HG03175 (cell line): ENCODE results near the gene MAPKAPK2.
A peak's percentile ranks its signal among the peaks of the same experiment; 100 is the strongest.

ENCODE experiments used
- ATAC-seq: cut with Tn5 transposase; IDR thresholded peaks from one replicate; pipeline ENCODE4 v1.9.1; 2021; ENCODE audit warnings: mild to moderate bottlenecking, moderate library complexity; ENCODE audit not compliant: unreplicated experiment

MAPKAPK2 gene

DNA sequence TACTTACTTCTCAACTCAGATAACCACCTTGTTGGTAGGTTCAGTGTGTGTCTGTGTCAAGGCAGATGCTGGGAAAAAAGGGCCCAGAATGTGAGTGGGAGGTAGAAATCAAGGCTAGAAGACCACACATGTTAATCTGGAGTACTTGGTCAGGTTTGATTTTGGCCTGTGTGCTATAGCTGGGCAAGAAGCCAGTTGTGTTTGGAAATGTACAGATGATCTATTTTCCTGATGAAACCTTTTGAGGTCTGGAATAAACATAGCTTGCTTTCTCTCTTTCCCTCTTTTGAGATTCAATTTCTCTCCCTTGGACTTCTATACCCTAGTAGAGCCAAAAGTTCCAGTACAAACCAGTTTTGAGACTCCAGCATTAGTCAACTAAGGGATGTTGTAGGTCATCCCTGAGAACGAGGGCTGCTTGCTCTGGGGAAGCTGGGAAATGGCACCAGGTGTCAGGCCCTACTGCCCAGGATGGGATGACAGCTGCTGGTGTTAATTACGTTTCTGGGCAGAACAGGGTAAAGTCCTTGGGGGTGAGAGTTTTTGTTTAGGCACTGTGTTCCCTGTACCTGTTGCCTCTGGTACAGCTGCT lies 15.8 kb downstream of the MAPKAPK2 start:
- no peak for ATAC-seq

DNA sequence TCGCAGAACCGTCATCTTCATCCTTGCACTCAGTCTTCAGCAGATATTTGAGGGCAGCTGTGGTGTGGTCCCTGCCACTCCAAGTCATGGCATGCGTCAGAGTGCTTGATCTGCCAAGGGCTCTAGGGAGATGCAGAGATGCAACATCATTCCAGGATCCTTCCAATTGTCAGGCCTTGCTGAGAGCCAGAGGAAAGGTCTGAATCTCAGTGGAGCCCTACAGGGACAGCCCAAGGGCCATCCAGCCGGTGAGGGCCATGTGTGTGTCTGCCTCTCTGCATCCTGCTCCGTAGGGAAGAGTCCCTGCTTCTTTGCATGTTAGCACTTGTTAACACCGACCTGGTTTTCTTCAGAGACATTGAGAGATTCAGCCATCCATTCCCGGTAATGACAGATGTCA lies 17.6 kb downstream of the MAPKAPK2 start:
- ATAC-seq: no peak

DNA sequence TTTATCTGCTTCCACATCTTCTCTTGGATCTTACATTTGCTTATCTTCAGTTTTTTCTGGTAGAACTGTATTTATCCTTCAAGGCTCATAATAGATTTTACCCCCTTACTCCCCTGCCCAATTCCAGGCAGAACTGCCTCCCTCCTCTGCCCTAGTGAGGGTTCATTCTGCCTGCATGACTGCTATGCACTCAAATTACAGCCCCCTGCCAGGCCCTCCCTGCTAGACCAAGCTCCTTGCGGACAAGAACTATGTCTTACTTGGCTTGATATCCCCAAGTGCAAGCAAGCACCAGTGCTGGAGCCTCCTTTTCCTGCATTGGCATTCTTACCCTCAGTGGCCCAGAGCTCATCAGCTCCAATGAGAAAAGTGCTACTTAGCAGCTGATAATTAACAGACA lies 18.1 kb downstream of the MAPKAPK2 start:
- no peak for ATAC-seq

DNA sequence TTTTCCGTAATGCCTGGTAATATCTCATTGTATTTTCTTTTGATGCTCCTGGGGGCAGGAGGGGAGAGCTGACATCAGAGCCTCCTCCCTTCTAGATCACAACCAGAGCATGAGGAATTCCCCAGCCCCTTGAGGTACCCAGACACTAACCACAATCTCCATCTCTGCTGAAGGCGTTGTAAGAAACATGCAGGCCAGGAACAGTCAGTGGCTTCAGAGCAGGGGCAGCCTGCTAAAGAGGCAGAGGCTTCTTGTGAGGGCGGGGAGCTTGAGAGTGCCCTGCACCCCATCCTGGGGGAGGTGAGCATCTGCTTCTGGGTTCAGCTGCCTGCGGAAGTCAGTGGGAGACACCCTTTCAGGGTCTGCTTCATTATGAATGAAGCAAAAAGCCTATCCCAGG lies 19.0 kb downstream of the MAPKAPK2 start:
- ATAC-seq: no peak

DNA sequence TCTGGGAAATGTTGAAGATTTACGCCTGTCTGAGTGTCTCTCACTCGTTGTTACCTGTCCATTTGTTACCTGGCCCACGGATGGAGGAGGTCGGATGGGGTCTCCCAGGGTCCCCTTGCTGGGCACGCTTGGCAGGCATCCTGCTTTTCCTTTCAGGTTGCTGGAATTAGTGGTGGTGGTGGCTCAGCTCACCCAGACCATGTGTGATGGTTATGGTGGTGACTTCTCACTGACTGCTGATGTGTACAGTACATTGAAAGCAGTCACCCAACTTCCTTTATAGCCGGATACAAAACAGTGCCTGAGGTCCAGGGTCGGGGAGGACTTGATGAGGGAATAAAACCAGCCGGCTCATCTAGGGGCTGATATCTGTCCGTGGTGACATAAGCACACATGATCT lies 19.5 kb downstream of the MAPKAPK2 start:
- no peak for ATAC-seq

DNA sequence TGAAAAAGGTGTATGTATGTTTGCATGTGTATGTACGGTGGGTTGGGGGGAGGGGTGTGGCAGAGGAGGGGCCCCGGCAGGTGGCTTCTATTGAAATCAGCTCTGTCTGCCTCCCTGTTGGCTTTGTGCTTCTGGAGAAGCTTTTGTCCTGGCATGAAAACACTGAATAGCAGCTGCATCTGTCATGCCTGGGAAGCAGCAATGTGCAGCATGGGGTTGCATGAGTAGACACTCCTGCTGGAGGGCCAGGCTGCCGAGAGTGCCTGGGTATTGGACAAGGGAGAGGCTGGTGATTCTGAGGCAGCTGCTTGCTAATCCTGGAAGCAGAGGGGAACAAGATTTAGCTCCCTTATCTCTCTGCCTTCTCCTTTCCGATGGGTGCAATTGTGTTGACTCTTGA lies 20.5 kb downstream of the MAPKAPK2 start:
- no peak for ATAC-seq

DNA sequence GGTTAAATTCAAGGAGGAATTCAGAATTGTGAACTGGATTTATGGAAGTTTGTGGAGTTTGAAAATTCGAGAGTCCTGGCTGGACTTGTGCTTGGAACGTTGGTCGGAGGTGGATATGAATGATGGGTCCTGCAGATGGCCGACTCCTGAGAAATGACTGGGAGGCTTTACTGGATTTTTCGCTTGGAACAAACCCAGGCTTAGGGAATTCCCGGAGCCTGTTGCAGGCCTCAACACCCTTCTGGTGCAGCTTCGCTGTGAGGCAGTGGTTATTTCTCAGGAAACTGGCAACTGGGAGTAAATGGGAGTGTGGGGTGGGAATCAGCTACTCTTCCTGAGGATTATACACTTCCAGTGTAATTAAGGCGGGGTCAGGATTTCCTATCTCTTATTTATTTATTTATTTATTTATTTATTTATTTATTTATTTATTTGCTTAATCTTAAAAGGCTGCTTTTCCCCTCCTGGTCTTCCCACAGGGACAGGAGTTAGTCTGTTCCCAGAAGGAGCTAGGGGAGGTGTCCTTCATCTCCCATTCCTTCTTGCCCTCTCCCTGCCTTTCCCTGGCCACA lies 21.1 kb downstream of the MAPKAPK2 start:
- ATAC-seq: no peak

DNA sequence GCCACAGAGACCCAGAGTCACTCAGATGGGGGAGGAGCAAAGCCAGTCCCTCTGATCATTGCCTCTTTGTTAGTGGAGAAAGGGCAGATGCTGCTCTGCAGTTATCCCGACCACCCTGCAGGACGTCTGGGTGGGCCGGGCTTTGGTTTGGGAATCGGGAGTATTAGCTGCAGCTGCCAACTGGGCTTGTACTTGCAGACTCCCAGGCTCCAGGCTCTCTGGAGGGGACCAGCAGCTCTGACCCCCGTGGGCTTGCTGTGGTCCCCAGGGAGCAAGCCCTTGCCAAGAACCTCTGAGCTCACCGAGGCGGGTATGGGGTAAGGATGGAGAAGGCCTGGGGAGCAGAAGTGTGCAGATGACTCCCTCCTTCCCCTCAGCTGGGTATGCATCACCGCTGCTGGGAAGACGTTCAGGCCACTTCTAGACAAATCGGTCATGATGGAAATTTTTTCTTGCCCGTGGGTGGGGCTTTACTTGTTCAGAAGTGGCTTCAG lies 21.6 kb downstream of the MAPKAPK2 start:
- ATAC-seq: no peak

DNA sequence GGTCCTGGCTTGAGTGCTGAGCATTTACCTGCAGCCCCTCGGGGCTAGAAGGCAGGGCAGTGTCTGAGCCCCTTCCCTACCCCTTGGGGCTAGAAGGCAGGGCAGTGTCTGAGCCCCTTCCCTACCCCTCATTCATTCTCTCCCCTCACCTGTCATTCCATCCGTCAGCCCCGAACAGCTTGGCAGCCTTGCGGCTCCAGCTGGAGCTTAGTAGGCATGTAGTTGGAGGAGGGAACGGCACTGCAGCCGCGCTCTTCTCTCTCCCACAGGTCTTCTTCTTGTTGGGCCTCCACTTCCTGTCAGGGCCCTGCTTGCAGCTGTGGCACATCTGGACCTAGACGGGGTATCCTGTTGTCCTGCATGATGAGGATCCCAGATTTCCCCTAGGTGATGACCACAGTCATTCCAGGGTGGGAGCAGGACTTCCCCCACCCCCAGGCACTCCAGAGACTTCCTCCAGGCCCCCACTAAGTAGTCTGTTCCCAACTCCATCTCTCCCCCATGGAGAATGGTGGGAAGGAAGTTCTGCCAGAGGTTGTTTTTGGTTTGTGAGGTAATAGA lies 22.2 kb downstream of the MAPKAPK2 start:
- no peak for ATAC-seq

DNA sequence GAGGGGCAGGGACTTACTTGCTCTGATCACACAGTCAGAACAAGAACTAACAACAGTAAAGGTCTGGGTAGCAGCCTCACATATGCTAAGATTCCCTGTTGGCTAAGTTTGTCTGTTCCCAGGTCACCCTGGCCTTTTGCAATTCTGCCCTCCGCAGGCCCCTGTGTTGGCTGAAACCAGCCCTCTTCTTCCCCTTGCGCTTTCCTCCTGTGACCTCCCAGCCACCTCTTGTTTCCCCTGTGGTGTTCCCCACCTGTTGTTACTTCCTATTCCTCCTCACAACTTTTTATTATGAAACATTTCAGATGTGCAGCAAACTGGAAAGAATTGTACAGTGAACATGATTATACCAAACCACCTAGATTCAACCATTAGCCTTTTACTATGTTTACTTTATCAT lies 23.4 kb downstream of the MAPKAPK2 start:
- ATAC-seq: peak; percentile 60

DNA sequence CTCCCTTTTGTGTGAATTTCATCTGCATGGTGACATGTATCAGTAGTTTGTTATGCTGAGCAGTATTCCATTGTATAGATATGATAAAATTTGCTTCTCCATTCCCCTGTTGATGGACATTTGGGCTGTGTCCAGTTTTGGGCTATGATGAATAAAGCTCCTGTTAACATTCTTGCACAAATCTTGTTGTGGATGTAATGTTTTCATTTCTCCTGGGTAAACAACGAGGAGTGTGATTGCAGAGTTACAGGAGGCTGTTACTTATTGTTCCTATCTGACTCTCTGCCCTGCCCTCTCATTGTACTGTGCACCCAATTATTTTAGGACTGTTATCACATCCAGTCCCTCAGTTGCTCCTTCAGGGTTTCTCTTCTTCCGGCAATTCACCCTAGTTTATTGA lies 24.2 kb downstream of the MAPKAPK2 start:
- no peak for ATAC-seq

DNA sequence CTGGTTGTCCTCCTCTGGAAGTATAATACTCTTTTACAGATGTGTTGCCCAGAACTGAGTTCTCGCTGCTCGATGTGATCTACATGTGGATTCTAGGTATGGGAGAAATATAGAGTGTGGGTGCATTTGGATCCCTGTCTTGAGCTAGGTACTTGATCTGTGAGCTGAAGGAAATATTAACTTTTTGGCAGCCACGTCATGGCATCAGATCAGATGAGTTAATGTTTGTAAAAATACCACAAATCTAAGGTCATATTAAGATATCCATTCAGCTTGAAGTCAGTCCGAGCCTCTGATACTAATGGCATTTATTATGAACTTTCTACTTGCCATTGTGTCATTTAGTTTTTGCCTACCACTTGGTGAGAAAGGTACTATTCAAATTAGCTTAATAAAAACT lies 24.6 kb downstream of the MAPKAPK2 start:
- no peak for ATAC-seq

DNA sequence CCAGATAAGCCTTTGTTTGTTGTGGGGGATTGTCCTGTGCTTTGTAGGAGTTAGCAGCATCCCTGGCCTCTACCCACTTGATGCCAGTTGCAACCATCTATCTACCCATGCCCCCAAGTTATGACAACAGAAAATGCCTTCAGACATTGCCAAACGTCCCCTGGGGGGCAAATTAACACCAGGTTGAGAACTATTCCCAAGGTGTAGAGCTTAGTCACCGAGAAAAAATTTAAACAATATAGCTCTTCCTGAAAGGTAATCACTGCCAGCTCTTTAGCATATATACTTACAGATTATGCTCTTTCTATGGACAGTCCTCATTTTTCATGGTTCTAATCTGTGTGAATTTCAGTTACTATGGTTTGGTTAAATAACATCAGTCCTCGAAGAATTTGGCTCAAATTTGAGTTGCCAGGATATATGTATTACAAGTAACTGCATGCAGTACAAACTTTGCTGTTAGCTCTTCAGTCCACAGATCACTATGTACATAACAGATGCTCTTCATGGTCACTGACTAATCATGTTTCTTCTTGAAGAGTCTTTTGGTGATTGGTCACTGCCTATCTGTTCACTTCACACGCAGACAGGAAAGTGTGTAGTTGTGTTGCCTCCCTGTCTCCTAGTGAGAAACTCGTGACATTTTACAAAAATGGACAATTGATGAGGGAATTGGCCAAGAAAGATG lies 25.2 kb downstream of the MAPKAPK2 start:
- ATAC-seq: no peak

DNA sequence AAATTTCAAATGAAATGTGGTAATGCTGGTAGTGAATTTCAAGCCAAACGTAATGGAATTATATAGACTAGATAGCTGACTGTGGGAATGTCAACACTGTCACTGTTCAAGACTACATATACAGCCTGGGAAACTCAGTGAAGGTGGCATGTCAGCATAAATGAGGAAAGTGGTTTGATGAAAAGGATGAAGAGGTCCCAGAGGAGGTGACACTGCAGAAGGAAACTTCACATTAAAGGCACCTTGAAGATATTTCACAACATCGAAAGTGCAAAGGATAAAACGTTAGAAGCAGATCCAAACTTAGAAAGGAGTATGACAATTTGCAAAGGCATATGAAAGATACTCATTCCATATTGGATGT lies 25.7 kb downstream of the MAPKAPK2 start:
- no peak for ATAC-seq

DNA sequence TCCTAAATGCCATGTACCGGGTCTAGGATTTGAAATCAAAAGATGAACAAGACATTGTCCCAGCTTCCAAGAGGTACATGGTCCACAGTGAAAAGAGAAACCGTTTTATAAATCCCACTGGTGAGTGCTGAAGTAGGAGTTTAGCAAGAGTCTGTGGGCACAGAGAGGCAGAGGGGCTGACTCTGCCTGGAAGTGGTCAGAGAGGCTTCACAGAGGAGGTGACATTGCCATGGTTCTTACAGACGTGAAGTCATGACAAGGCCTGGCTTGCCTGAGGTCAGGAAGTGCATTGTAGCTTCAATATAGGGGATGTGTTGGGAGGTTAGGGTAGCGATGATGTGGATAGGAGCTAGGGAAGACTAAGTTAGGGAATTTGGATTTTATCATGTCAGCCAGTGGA lies 28.4 kb downstream of the MAPKAPK2 start:
- no peak for ATAC-seq

DNA sequence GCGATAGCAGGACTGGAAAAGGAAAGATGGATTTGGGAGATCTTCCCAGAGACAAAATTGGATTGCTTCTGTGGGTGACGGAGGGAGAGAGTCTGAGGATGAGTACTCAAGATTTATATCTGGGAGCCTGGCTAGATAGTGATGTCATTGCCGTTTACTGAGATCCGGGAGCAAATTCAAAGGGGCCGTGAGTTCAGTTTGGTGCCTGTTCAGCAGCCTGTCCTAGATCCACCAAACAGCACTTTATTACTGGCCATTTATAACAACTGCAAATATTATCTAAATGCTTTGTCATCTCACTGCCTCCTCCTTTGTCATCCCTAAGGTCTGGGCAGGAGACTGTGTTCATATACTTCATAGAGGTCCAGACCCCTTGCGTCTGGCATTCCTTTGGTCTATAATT lies 29.2 kb downstream of the MAPKAPK2 start:
- ATAC-seq: no peak

DNA sequence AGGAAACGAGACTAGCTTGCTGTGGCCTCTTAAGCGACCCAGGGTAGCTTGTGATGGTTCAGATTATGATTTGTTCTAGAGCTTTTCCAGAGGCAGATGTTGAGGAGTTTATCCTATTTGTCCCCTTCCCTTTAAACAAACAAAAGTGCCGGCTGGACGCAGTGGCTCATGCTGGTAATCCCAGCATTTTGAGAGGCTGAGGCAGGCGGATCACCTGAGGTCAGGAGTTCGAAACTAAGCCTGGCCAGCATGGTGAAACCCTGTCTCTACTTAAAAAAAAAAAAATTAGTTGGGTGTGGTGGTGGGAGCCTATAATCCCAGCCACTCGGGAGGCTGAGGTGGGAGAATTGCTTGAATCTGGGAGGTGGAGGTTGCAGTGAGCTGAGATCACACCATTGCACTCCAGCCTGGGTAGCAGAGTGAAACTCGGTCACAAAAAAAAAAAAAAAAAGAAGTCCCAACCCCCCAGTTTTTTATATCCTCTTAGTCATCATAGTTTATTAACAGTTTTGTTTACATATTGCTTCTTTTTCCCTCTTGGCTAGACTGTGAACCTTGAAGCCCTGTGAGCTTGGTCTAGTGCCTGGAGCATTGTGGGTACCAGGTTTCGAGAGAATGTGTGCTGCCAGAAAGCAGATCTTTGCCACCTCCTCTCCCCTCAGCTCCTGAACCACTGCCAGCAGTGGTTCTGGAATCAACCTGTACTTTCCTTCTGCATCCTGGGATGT lies 29.8 kb downstream of the MAPKAPK2 start:
- ATAC-seq: no peak

DNA sequence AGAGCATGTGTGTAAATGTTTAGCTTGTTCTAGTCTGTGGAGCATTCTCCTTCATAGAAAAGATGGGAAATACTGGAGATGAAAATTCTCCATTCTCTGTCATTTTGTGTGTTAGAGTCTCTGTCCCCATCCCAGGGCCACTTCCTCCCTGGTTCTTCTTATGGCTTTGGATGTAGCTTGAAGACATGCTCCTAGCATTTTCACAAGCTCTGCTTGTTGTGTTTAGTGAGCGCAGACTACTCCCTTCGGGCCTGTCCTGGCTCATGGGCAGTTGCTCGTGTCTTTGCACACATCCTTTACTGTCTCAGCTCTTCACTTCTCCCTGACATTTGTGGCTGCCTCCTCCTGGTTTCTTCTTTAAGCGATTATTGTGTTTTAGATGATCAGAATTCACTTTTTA lies 30.4 kb downstream of the MAPKAPK2 start:
- ATAC-seq: no peak

DNA sequence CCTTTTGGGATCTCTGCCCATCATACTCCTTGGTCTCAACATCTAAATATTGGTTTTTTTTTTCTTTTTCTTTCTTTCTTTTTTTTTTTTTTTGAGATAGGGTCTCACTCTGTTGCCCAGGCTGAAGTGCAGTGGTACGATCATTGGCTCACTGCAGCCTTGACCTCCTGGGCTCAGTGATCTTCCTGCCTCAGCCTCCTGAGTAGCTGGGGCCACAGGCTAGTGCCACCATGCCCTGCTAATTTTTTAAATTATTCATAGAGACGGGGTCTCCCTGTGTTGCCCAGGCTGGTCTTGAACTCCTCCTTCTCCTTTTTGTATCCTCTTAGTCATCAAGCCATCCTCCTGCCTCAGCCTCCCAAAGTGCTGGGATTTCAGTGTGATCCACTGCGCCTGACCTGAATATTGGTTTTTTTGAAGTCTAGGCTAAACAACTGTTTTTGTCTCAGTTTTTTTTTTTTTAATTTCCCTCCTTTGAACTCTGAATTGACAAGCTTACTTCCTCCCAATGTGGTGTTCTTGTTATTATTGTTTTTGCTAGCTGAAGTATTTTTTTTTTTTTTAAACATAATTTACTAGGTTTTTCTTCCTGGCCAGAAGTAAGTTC lies 30.9 kb downstream of the MAPKAPK2 start:
- no peak for ATAC-seq

DNA sequence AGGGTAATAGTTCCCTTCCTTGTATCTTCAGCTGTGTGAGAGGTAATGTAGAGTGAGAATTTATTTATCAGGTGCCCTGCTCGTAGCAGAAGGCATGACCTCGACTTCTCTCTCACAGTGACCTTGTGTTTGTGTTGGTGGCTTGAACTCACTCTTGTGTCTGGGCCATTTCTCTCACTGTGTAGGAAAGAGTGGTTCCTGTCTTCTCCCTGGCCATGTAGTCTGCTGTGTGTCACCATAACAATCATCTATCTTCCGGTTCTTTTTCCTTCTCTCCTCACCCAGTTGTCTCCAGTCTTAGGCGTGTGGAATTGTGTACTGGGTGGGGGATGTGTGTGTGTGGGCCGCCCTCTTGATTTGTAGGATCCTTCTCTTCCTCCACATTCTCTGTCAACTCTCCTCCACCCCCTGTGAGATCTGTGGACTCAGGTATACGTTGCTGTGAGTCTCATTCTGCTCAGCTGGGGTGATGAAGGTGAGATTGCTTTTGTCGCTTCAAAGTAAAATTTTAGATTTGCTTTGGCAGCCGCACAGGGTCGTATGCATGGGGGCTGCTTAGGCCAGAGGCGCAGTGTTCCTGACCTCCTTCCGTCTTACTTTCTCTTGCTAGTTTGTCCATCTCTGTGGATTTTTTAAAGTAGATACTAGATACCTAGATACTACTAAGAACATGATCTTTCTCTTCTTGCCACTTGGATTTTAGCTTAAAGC lies 31.6 kb downstream of the MAPKAPK2 start:
- ATAC-seq: no peak
